Fibroblast of upper back skin (primary cell): ENCODE data around the gene IGFALS.

ENCODE experiments used
- DNase-seq: peaks from one replicate; pipeline ENCODE4 v3.0.0-alpha.2; 2013

The IGFALS gene

DNA sequence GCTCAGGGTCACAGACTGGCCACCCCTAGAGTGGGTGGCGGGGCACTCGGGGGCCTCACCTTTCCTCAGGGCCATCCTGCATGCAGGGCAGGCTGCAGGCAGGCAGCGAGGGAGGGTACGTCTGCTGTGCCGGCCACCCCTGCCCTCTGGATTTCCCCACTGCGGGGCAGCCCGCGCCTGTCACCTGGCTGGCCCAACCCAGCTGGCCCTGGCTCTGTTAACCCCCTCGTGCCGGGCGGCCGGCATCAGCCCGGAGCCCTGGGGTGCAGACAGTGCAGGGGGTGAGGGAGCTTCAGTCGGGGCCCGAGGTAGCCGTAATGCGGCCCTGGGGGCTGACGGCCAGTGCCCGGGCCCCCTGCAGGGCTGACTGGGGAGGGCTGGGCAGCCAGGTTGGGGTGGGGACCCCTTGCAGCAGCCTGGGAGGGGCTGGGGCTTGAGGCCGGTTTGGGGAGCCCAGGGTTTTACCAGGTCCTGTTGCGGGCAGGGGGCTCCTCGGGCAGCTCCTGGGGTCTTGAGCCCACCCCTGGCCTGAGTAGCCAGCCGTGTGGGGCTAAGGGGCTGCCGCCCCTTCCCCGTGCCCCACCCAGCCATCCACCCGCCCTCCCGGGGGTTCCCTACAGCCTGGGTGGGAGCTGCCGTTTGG lies at the start of gene IGFALS:
TSS of gene IGFALS (minus strand) at position 128 of the 643 bp plus-strand sequence. CDS start at position 75, 53 bp downstream.
- DNase-seq: no peak

DNA sequence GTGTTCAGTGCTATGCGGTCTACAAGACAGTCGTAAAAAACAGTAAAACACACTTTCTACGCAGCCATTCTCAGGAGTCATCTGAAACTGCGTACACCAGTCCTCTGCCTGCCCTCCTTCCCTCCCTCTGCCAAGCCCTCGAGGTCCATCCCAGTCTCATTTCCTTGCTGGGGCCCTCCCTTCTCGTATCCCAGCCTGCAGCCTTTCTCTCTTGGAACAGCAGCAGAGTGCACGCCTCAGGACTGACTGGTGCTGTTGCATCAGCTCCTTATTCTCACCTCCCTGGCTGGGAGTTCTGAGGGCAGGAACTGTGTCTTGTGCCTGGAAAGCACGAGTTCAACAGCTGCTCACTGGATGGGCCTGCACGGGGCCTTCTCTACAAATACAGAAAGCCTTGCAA lies 46.0 kb upstream of the IGFALS start:
- peak; percentile 87 for DNase-seq

DNA sequence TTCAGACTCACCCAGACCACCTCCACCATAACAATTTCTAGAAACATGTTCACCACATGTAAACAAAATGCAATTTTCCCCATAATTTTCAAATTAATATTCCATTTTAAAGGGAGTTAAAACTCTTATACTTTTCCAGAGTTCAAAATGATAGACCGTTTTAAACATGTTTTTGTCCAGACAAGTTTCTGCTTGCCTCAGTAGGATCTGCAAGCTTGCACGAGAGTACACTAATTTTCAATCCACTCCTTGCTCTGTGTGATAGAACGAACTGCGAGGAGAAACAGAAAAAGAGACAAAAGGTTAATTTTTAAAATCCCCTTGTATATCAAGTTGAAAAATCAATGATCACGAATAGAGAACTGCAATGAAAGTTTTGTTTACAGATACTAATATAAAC lies 40.6 kb upstream of the IGFALS start:
- DNase-seq: no peak

DNA sequence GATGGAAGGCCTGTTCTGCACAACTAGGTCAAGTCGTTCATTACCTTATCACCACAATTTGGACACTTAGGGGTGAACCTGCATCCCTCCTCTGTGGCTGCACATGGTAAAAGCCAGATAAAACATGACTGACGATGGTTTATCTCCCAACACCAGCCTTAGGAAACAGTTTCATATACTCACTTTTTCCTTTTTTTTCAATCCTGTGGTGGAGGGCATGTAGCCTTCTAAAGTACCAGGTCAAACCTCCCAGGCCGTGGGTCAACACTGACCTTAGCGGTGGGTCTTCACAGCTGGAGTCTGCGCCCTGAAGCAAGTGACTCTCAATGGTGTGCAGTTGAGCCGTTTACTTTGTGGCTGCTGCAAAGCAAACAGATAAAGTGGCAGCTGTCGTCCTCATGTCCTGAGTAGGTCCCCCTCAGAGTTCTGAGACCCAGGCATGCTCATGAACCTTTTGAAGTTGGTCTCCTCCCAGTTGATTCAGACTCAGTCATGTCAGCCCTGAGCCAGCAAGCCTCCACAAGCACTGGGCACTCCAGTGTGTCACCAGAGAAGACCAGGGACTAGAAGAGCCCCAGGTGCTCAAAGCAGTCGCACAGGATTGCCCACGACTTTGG lies 39.4 kb upstream of the IGFALS start:
- no peak for DNase-seq

DNA sequence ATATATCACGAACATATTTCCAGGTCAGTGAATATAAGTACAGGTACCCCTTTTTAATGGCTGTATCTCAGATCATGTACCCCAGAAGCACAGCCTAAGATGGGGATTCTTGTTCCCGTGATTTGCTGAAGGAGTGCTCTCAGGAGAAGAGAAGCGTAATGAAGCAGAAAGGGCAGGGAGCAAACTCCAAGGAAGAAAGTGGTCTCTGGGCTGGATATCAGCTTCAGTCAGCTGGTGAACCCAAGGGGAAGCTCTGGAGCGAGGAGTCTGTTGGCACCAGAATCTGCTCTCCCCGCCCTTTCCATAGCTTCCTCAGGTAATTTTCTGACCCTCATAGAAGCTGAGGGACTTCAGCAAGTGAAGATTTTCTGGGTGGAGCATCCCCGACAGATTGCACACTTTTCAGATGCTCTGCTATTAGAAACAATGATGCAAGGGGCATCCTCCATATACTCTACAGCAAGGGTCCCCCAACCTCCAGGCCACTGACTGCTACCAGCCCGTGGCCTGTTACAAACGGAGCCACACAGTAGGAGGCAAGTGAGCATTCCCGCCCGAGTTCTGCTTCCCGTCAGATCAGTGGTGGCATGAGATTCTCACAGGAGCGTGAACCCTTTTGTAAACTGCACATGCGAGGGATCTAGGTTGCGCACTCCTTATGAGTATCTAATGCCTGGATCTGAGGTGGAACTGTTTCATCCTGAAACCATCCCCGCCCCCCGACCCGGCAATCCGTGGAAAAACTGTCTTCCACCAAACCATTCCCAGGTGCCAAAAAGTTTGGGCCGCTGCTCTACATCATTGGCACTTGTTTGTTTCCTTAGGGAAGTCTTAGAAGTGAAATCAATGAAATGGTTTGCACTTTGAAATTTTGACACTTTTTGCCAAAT lies 37.9 kb upstream of the IGFALS start:
- DNase-seq: no peak

DNA sequence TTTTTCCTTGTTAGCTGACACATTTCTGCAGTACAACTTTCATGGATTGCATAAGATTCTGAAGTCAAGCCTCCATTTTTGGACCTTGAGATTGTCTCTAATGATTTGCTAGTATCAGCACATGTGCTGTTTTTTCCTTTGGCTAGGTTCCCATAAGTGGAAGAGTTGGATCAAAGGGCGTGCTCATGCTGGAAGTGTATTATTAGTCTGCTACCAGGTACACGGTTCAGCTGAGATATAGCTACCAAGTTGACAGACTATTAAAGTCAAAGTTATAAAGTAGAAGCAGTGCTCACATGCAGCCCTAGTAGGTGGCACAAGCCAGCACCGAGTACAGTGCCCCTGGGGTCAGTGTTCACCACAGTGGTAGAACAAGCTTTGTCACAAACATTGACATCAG lies 36.7 kb upstream of the IGFALS start:
- DNase-seq: no peak

DNA sequence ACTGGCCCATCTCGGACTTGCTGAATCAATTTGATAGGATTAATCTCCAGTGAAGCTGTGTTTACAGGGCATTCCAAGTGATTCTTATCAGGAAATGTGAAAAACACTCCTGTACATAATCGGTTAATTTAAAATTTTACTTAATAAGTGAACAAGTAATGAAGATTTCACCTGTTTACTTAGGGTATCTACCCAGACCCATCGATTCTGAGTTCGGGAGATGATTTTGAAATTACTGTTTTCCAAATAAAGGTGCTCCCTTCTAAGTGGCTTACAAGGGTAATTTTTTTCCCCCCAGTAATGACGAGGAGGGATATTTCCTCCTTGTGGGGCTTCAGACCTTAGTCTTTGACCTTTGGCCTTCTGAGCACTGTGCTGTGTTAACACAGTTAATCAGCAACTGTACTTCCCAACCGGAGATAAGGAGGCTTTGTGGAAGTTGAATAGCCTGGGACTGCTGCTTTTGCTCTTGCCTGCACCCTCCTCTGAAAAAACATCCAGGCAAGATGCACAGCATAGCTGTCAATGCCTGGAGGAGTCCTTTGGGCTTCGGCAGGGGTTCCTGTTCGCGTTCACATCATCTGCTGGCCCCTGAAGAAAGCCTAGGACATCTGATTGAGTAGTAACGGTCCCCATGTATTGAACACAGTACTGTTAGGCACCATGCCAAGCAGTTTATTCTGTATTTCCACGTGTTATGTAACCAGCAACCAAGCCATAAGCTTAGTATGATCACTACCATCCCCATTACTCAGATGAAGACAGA lies 35.3 kb upstream of the IGFALS start:
- DNase-seq: no peak

DNA sequence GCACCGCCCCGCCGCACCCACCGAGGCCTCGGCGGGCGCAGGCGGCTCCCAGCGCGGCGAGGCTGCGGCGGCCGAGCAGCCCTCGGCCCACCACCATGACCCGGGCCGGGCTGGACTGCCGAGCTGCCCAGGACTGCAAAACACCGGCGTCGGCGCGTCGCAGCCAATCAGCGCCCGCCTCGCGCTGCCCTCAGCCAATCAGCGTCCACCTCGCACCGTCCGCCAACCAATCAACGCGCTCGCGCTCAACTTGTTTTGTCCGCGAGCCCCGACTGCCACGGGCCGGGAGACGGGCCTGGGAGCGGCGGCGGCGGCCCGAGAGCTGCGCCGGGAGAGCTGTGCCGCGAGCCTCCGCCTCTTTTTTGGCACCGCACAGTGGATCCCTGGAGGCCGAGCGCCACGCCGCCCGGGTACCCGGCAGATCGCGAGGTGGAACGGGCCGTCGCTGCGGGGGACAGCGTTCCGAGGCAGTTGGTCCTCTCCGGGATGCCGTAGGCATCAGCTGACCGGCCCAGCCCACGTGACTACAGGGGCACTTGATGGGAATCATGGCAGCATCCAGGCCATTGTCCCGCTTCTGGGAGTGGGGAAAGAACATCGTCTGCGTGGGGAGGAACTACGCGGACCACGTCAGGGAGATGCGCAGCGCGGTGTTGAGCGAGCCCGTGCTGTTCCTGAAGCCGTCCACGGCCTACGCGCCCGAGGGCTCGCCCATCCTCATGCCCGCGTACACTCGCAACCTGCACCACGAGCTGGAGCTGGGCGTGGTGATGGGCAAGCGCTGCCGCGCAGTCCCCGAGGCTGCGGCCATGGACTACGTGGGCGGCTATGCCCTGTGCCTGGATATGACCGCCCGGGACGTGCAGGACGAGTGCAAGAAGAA lies 33.4 kb upstream of the IGFALS start, which contains the start of the genes FAHD1 and HAGH:
TSS of gene FAHD1 (plus strand) at position 516 of the 883 bp plus-strand sequence. CDS start at position 549, 33 bp downstream.
TSS of gene HAGH (minus strand) at position 135 of the 883 bp plus-strand sequence. CDS start at position 97, 38 bp downstream.
- DNase-seq: peak; percentile 91

DNA sequence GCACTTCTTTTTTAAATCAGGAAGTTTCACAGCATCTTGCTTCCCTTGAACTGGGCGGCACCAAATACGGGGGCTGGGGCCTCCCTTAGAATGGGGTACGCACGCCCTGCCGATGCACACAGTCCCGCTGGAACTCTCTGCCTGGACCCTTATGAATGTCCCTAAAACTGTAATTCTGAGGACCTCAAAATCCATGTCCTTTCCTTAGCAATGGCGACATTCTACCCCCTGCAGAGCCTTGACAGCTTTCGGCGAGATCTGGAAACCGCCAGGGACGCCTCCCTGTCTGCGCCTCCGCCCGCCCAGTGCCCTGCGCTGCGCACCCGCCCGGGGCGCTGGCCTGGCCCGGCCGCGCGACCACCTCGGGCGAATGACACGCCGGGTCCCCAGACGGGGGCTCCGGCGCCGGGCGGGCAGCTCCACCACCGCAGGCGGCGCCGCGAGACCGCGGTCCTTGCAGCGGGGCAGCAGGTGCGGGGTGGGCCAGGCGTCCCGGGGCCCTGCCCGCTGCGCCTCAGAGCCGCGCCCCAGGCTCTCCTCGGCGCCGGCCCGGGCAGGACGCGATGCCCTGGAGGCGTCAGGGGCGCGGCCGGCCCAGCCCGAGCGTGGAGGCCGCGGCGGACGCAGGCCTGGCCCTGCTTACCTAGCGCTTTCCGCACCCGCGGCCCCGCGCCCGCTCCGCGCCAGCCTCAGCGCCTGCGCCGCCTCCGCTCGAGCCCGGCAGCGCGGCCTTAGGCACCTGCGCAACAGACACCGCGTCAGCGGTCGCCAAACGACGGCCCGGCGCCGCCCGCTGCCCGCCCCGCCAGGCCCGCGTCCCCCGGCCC lies 32.6 kb upstream of the IGFALS start:
- no peak for DNase-seq

DNA sequence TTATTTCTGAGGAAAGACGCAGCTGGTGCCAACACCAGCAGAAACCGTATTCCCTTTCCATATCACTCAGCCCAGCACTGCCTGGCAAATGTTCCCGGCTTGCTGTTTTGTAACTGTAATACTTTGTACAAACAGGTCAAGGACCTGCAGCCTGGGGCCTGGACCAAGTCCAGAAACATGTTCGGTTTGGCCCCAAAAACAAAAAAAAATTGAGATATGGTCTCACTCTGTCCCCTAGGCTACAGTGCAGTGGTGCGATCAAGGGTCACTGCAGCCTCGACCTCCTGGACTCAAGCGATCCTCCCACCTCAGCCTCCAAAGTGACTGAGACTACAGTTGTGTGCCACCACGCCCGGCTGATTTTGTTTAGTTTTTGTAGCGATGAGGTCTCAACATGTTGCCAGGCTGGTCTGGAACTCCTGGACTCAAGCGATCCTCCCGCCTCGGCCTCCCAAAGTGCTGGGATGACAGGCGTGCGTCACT lies 31.9 kb upstream of the IGFALS start:
- no peak for DNase-seq

DNA sequence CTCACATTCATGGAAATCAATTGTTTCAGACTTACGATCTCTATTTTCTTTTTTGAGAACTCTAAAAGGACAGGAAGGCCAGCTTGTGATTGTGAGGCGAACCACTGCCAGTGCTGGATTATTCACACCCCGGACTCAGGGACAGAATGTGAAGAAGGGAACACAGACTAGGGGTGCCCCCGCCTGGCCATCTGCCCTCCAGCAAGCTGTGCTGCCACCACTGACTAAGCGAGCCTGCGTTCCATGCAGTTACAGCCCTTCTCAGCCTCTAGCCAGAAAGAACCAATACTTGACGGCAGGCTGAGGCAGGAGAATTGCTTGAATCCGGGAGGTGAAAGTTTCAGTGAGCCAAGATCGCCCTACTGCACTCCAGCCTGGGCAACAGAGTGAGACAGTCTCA lies 30.3 kb upstream of the IGFALS start:
- peak; percentile 14 for DNase-seq

DNA sequence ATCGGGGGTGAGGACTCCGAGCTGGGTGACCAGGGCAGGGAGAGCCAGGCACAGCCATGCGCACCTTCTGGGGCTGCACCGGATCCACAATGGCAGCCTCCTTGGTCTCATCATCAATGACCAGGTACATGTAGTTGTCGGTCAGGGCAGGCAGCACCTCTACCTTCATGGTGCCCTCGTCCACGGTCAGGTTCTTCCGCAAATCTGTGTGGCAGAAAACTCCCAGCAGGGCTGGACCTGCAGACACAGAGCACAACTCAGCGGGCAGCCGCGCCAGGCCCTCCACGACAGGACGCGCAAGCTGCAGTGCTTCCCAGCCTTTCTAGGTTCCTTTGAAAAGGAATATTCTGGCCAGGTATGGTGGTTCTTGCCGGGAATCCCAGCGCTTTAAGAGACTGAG lies 29.3 kb upstream of the IGFALS start:
- no peak for DNase-seq

DNA sequence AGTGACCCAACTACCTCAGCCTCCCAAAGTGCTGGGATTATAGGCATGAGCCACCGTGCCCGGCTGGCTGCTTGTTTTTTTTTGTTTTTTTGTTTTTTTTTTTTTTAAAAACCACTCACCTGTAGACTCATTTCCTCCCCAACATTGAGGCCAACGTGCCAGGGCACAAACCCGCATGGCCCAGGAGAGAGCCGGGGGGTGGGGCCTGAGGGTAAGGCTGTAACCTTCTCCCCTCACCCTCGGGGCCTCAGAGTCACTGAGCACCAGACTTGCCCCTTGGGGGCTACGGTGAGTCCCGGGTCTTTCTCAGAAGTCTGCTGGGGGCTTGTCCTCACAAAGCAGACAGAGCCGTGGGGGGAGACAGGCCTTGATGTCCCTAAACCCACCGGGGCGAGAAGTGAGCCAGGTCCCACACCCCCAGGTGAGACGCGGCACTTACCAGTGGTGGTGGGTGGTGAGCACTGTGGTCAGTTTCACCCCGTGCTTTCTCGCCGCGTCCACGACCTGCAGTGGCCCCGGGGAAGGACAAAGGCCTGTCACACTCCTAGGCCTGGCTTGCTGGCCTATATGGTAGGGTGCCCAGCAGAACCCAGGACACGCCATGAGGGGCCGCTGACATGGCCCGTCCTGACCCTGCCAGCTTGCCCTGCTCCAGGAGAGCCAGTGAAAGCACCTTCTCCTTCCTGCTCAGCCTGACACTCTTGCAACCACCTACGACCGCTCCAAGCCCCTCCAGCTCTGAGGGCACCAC lies 28.5 kb upstream of the IGFALS start:
- DNase-seq: no peak

DNA sequence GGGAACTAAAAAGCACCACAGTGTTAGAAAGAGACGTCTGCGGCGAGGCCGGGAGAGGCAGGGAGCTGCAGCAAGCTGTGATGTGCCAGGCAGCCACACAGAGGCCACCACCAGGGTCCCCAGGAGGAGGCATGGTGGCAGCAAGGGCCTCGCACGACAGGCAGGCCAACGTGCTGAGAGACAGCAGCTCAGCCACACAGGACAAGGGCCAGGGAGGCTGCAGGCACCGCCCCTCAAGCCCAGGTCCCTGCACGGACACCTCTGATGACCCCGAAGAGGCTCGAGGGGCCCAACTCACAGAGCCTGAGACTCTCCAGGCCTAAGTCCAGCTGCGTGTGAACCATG lies 27.4 kb upstream of the IGFALS start:
- DNase-seq: no peak

DNA sequence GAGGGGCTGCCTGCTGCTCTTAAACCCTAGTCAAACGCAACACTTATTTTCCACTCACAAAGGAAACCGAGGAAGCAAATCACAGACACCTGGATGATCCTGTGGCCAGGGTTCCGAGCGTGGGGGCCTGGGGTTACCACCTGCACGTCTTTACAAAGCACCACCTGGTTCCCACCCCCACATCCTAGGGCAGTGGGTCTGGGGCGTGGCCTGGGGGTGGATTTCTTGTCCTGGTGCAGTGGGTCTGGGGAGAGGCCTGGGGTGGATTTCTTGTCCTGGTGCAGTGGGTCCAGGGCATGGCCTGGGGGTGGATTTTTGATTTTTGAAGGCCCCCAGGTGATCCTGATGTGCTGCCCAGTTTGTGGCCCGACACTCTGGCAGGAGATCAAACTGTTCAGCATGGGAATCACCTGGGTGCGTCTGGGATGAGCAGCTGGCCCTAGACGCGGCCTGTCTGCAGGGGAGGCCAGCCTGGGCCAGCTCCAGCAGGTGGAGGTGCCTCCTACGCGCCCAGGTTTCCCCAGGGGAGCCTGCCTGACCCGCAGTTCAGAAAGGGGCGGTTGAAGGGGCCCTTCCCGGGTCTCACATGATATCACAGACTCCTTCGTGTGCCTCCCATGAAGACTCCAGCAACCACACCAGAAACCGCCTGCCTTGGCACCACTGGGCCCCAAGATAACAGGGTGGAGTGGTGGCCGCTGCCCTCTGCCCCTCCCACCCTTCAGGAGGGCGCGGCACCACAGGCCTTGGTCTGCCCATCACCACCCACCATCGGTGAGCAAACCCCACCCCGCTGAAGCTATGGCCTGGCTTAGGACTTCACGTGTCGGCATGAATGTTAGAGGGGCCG lies 26.8 kb upstream of the IGFALS start:
- DNase-seq: no peak

DNA sequence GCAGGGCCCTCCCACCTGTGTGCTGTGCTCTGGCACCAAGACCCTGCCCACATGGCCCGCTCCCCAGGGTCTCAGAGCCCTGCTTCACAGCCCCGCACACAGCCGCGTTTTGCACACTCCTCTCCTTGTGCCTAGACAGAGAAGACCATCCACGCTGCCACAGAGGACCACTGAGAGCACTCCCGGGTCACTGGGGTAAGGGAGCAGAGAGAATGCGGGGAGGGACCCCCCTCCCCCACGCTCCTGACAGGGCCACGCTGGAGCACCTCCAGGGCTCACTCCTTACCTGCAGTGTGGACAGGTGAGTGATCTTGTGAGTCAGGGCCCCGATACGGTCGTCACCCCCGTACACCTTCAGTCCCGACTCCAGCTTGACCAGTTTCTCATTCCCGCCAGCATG lies 26.1 kb upstream of the IGFALS start:
- DNase-seq: no peak

DNA sequence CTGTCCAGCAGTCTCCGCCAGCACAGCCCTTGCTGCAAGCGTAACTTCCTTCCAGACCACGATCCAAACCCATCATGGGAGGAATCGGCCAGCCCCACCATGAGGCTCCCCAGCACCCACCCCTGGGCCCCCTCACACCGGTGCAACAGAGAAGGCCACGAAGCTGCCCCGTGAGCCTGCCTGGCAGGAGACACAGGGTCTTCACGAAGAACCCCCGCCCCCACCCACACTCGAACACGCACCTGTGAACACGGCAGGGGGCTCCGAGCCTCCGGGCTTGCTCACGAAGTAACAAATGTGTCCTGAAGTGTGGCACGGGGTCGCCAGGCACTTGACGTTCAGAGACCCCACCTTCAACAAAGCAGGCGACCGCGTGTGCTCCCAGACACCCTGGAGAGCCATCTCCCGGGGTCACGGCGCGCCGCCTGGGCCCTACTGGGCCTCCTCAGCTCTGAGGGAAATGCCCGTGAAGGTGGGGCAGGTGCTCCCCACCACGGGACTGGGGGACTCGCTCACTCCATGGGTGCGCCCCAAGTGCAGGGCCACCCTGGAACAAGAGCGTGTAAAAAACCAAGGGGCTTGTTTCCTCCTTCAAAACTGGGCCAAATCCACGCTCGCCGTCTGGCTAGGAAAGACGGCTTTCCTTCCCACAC lies 25.5 kb upstream of the IGFALS start:
- no peak for DNase-seq

DNA sequence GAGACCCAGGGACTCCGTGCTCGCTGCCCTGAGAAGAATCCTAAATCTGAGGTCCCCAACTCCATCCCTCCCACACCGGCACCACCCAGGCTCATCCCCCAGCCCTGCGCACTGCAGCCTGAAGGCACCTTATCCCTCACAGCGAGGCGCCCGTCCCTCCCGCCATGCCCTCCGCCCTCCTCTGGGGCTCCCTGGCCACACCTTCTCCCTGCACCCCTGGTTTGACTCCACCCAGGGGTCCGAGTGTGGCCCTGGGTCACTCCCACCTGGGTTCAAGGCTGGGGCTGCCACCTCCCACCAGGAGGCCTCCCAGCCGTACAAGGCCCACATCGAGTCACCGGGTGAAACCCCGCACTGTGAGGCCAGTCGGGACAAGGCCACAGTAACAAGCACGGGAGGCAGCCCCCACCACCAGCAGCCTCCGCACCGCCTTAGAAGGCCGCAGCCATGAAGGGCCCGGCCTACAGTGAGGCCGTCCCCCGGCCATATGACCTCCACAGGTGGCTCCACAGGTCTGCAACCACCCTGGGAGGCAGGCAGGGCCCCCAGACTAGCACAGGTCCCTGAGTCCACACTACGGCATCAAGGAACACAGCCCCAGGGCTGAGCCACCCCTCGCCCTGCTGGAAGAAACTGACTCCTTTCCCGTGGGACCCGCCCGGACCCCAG lies 24.8 kb upstream of the IGFALS start:
- DNase-seq: no peak
